Measurements from ENCODE around the gene CDC25B. TPM values are rescaled to one million over a fixed set of nuclear protein-coding genes. Genes with fewer than 3 reads are reported as not detected.

The CDC25B gene
- total RNA-seq, 3 donors from 2014 or later, result 18.1 to 25.0 (median 22.0) TPM

GRCh38 chr20:3783068-3783489 lies 13.0 kb upstream of the CDC25B start:
- Histone ChIP-seq H3K9me3 (no peaks in the 10 kb centered on the region), H3K27ac (peak overlapping the region; percentile 72 to 82), H3K27me3 (no peaks in the 10 kb centered on the region), H3K4me3 (peak overlapping the region in 1 of 3 donors; percentile 80), H3K4me1 (peaks cover 31 to 38% of the 10 kb centered on the region in 2 donors), H3K36me3 (no peaks in the 10 kb centered on the region)
- DNase-seq (ENCODE audit: low spot score in 2 of 2), result peak; percentile 43 to 77
- TF ChIP-seq POLR2AphosphoS5 (IDR thresholded peaks at IDR 0.05) (no peak), POLR2A (IDR thresholded peaks at IDR 0.05) (no peak), CTCF (IDR thresholded peaks at IDR 0.05) (no peak)
- intact Hi-C loops (cut with DNase I; ENCODE audit: low total_unique reads), result no loop called here

- DNase-seq (ENCODE audit: low spot score in 2 of 2), result no peak
- no peaks in the 10 kb centered on the region for H3K36me3 ChIP-seq
- intact Hi-C loops (cut with DNase I; ENCODE audit: low total_unique reads), result loop anchor here (2.0 kb wide), 1 partner anchor 37 kb away; the partner anchor contains the start of gene AP5S1
- H3K4me1 ChIP-seq, result peaks cover 31 to 38% of the 10 kb centered on the region in 2 donors
- no peaks in the 10 kb centered on the region for H3K27me3 ChIP-seq
- H3K4me3 ChIP-seq, result peak overlapping the region in 1 of 3 donors; percentile 80
- TF ChIP-seq CTCF (IDR thresholded peaks at IDR 0.05) (no peak), POLR2AphosphoS5 (IDR thresholded peaks at IDR 0.05) (no peak)
- H3K9me3 ChIP-seq, result no peaks in the 10 kb centered on the region
- peak overlapping the region; percentile 72 to 82 for H3K27ac ChIP-seq
These were observed 12.5 kb upstream of the CDC25B start for GRCh38 chr20:3783511-3784195.

GRCh38 chr20:3784216-3784853 lies 11.8 kb upstream of the CDC25B start:
- DNase-seq (ENCODE audit: low spot score in 2 of 2), result no peak
- Histone ChIP-seq H3K27me3 (no peaks in the 10 kb centered on the region), H3K36me3 (no peaks in the 10 kb centered on the region), H3K27ac (peak overlapping the region; percentile 72 to 82), H3K9me3 (no peaks in the 10 kb centered on the region), H3K4me1 (peaks cover 31 to 38% of the 10 kb centered on the region in 2 donors), H3K4me3 (peak overlapping the region in 2 of 3 donors; percentile 67 to 80)
- intact Hi-C loops (cut with DNase I; ENCODE audit: low total_unique reads), result loop anchor here (2.0 kb wide), 1 partner anchor 36 kb away; the partner anchor contains the start of gene AP5S1
- no peak for TF ChIP-seq POLR2A (IDR thresholded peaks at IDR 0.05)
- TF ChIP-seq POLR2AphosphoS5 (IDR thresholded peaks at IDR 0.05), result no peak
- TF ChIP-seq CTCF (IDR thresholded peaks at IDR 0.05), result no peak

- Histone ChIP-seq H3K4me3 (peak overlapping the region; percentile 48 to 80 (median 67)), H3K4me1 (peaks cover 31 to 38% of the 10 kb centered on the region in 2 donors), H3K27ac (peak overlapping the region; percentile 72 to 82), H3K36me3 (no peaks in the 10 kb centered on the region), H3K9me3 (no peaks in the 10 kb centered on the region), H3K27me3 (no peaks in the 10 kb centered on the region)
- no peak for DNase-seq (ENCODE audit: low spot score in 2 of 2)
- TF ChIP-seq POLR2A (IDR thresholded peaks at IDR 0.05) (no peak), CTCF (IDR thresholded peaks at IDR 0.05) (no peak), POLR2AphosphoS5 (IDR thresholded peaks at IDR 0.05) (no peak)
- intact Hi-C loops (cut with DNase I; ENCODE audit: low total_unique reads), result loop anchor here (2.0 kb wide), 1 partner anchor 36 kb away; the partner anchor contains the start of gene AP5S1
These were observed 11.3 kb upstream of the CDC25B start for GRCh38 chr20:3784863-3785239.

Data from breast epithelium (tissue), 4 donors.